K562 (cell line): ENCODE results near the gene FOXP3. TPM values are rescaled to one million over a fixed set of nuclear protein-coding genes. Genes with fewer than 3 reads are reported as not detected.
A peak's percentile ranks its signal among the peaks of the same experiment; 100 is the strongest.

Experiments used
- ATF1 ChIP-seq, 2 experiments: fragments of 450-650 bp in 1 of 2; IDR thresholded peaks; 2 replicates each; pipeline ENCODE4 v1.6.1; 2016; ENCODE audit warnings: missing compliant biosample characterization in 1 of 2, missing genetic modification characterization in 1 of 2
- BMI1 ChIP-seq: fragments of 150-350 bp; IDR thresholded peaks from 2 replicates; pipeline ENCODE4 v1.6.1; 2014; ENCODE audit warnings: low read length
- CBX8 ChIP-seq: fragments of 200-600 bp; sonication (generic); IDR thresholded peaks from 2 replicates; pipeline ENCODE4 v1.6.1; 2012; ENCODE audit warnings: borderline replicate concordance, mixed run types, low read depth, mild to moderate bottlenecking, moderate library complexity, mixed read lengths, low read length, control low read depth, inconsistent platforms; ENCODE audit not compliant: poor library complexity, severe bottlenecking; ENCODE audit errors: extremely low read depth
- CREB3 ChIP-seq: fragments of 450-650 bp; conservative IDR thresholded peaks from 2 replicates; pipeline ENCODE4 v1.6.1; 2016; ENCODE audit warnings: missing genetic modification characterization, low read depth, mild to moderate bottlenecking, missing compliant biosample characterization, moderate library complexity
- CTCF ChIP-seq, 3 experiments: IDR thresholded peaks in 2 of 3; conservative IDR thresholded peaks in 1 of 3; 2 replicates each; pipeline ENCODE4 v1.5.1; 2011 to 2012; ENCODE audit warnings: low read length in 3 of 3, mild to moderate bottlenecking in 3 of 3, control low read depth in 2 of 3, improper control_type of control experiment in 1 of 3, inconsistent platforms in 1 of 3, low read depth in 1 of 3, mixed read lengths in 1 of 3, moderate library complexity in 1 of 3; ENCODE audit not compliant: insufficient read depth in 2 of 3
- CUX1 ChIP-seq: fragments of 200-800 bp; sonication (Bioruptor generic); IDR thresholded peaks from 2 replicates; pipeline ENCODE4 v1.6.1; 2016; ENCODE audit warnings: missing genetic modification characterization, missing compliant biosample characterization
- FIP1L1 ChIP-seq: fragments of 200-400 bp; formaldehyde crosslinking; IDR thresholded peaks from 2 replicates; pipeline ENCODE4 v1.6.1; 2018; ENCODE audit warnings: mild to moderate bottlenecking, low read depth, low read length; ENCODE audit not compliant: poor library complexity, severe bottlenecking
- GMEB1 ChIP-seq: fragments of 250-450 bp; sonication (Bioruptor Pico); IDR thresholded peaks from 2 replicates; pipeline ENCODE4 v1.4.0; 2020; ENCODE audit warnings: mild to moderate bottlenecking
- GTF2B ChIP-seq: IDR thresholded peaks from 2 replicates; pipeline ENCODE4 v1.6.1; 2011; ENCODE audit not compliant: insufficient read length; ENCODE audit errors: extremely low read depth
- KHSRP ChIP-seq: fragments of 450-650 bp; IDR thresholded peaks from 2 replicates; pipeline ENCODE4 v1.6.1; 2017
- LARP7 ChIP-seq: fragments of 450-650 bp; IDR thresholded peaks from 2 replicates; pipeline ENCODE4 v1.6.1; 2016
- NEUROD1 ChIP-seq: fragments of 150-350 bp; IDR thresholded peaks from 2 replicates; pipeline ENCODE4 v1.6.1; 2014; ENCODE audit warnings: borderline replicate concordance, low read length, low read depth; ENCODE audit not compliant: partially characterized antibody
- NFATC3 ChIP-seq: fragments of 450-650 bp; IDR thresholded peaks from 2 replicates; pipeline ENCODE4 v1.6.1; 2017; ENCODE audit warnings: mild to moderate bottlenecking
- NFIC ChIP-seq: fragments of 450-650 bp; IDR thresholded peaks from 2 replicates; pipeline ENCODE4 v1.6.1; 2017; ENCODE audit warnings: mild to moderate bottlenecking, inconsistent platforms
- PTBP1 ChIP-seq: fragments of 200-400 bp; formaldehyde crosslinking; IDR thresholded peaks from 2 replicates; pipeline ENCODE4 v1.6.1; 2017; ENCODE audit warnings: low read depth, low read length
- ZFP36 ChIP-seq: fragments of 150-350 bp; IDR thresholded peaks from 2 replicates; pipeline ENCODE4 v1.6.1; 2018; ENCODE audit warnings: low read length, low read depth; ENCODE audit not compliant: partially characterized antibody
- ZNF274 ChIP-seq: IDR thresholded peaks from 2 replicates; pipeline ENCODE4 v1.6.1; 2011; ENCODE audit warnings: low read depth, mild to moderate bottlenecking, low read length, moderate library complexity, borderline replicate concordance
- ZNF75A ChIP-seq: fragments of 450-650 bp; formaldehyde crosslinking; IDR thresholded peaks from 2 replicates; pipeline ENCODE4 v1.4.0; 2020; ENCODE audit warnings: mild to moderate bottlenecking
- ZSCAN29 ChIP-seq: fragments of 450-650 bp; IDR thresholded peaks from 2 replicates; pipeline ENCODE4 v1.6.1; 2017
- polyA plus RNA-seq, 8 experiments: library from polyadenylated mRNA; depleted of rRNA in 4 of 8; stranded (reverse) in 5 of 8; unstranded in 3 of 8; fragments of >200 nt; fragmentation: Nextera tagmentation in 2 of 8; fragmentation: Illumina TruSeq in 1 of 8; extraction: Ambion mirVana in 2 of 8; extraction: Trizol in 1 of 8; gene quantifications; 2 replicates each; pipeline versions ENCODE4 v1.2.1 to v1.2.3, GENCODE V29; 2011 to 2014; ENCODE audit warnings: inconsistent platforms in 1 of 8, missing spikeins in 1 of 8
- total RNA-seq, 7 experiments: library from RNA; depleted of rRNA in 6 of 7; stranded (reverse); fragments of >200 nt in 6 of 7; fragmentation: Illumina TruSeq in 2 of 7; extraction: Trizol in 2 of 7; gene quantifications; 2 replicates each; pipeline versions ENCODE4 v1.2.1 to v1.2.3, GENCODE V29; 2011 to 2021; ENCODE audit warnings: low replicate concordance in 1 of 7

The FOXP3 gene
- total and polyA plus RNA-seq, 9 of the 15 experiments (the other 6 are each of a cell fraction or from before 2014, with no cell fraction given) = 0.04 to 0.24 (median 0.07) TPM; not detected in 4

- TF ChIP-seq CUX1 (no peak), KHSRP (peak; percentile 77; the same call in 1 of the 2 replicates), FIP1L1 (no peak), BMI1 (no peak), LARP7 (peak; percentile 94), GTF2B (no peak), NEUROD1 (no peak), CREB3 (tag) (no peak), ATF1 (CRISPR knock-in tag; IDR thresholded peaks at IDR 0.05) (no peak), ATF1 (tag; IDR thresholded peaks at IDR 0.05) (no peak), CBX8 (no peak), CTCF (IDR thresholded peaks at IDR 0.05 in 2 of 3, conservative IDR thresholded peaks at IDR 0.05 in 1 of 3; ENCODE audit: insufficient read depth in 2 of 3, low read depth in 1 of 3, low read length in 3 of 3) (no peak), ZFP36 (no peak), ZNF75A (CRISPR knock-in tag) (no peak), ZNF274 (no peak), NFIC (peak; percentile 95), NFATC3 (0 out of 2 replicates have a peak, but pooled peaks have one; percentile 56), GMEB1 (no peak), ZSCAN29 (no peak), PTBP1 (no peak)
Measured at GRCh38 chrX:49244207-49244606, 20.3 kb downstream of the FOXP3 start (continued).
